Activated naive CD8-positive, alpha-beta T cell (primary cell): ENCODE data around the gene GP1BB.
A peak's percentile ranks its signal among the peaks of the same experiment; 100 is the strongest.

ENCODE experiments used
- H3K27ac Mint-ChIP-seq: one replicate; pipeline ENCODE4 v1.8.0; 2021; ENCODE audit warnings: mixed read lengths
- H3K27me3 Mint-ChIP-seq: one replicate; pipeline ENCODE4 v1.8.0; 2021; ENCODE audit warnings: mixed read lengths
- H3K36me3 Mint-ChIP-seq: one replicate; pipeline ENCODE4 v1.8.0; 2021; ENCODE audit warnings: mixed read lengths
- H3K4me1 Mint-ChIP-seq: one replicate; pipeline ENCODE4 v1.8.0; 2021; ENCODE audit warnings: low read depth, mixed read lengths
- H3K4me3 Mint-ChIP-seq: one replicate; pipeline ENCODE4 v1.8.0; 2021; ENCODE audit warnings: mild to moderate bottlenecking, mixed read lengths
- H3K9me3 Mint-ChIP-seq: one replicate; pipeline ENCODE4 v1.8.0; 2021; ENCODE audit warnings: low read depth, mixed read lengths

GP1BB gene

GRCh38 chr22:19705181-19705934 is 18.0 kb upstream of the GP1BB start:
- no peak overlapping the region for H3K4me3 Mint-ChIP-seq
- H3K36me3 Mint-ChIP-seq, result no peaks in the 10 kb centered on the region
- no peaks in the 10 kb centered on the region for H3K4me1 Mint-ChIP-seq
- no peaks in the 10 kb centered on the region for H3K9me3 Mint-ChIP-seq
- no peak overlapping the region for H3K27ac Mint-ChIP-seq
- H3K27me3 Mint-ChIP-seq, result no peaks in the 10 kb centered on the region

- H3K27me3 Mint-ChIP-seq, result no peaks in the 10 kb centered on the region
- no peaks in the 10 kb centered on the region for H3K36me3 Mint-ChIP-seq
- no peak overlapping the region for H3K27ac Mint-ChIP-seq
- no peaks in the 10 kb centered on the region for H3K9me3 Mint-ChIP-seq
- H3K4me1 Mint-ChIP-seq, result no peaks in the 10 kb centered on the region
- H3K4me3 Mint-ChIP-seq, result no peak overlapping the region
Measured at GRCh38 chr22:19706661-19707151, 16.6 kb upstream of the GP1BB start.

GRCh38 chr22:19707347-19708290 is 15.7 kb upstream of the GP1BB start:
- Mint-ChIP-seq H3K9me3 (no peaks in the 10 kb centered on the region), H3K27me3 (no peaks in the 10 kb centered on the region), H3K36me3 (no peaks in the 10 kb centered on the region), H3K4me1 (no peaks in the 10 kb centered on the region), H3K4me3 (no peak overlapping the region), H3K27ac (no peak overlapping the region)

GRCh38 chr22:19708321-19709011 is 14.9 kb upstream of the GP1BB start:
- H3K4me1 Mint-ChIP-seq, result no peaks in the 10 kb centered on the region
- H3K4me3 Mint-ChIP-seq, result no peak overlapping the region
- H3K27me3 Mint-ChIP-seq, result peaks cover 2% of the 10 kb centered on the region
- no peaks in the 10 kb centered on the region for H3K9me3 Mint-ChIP-seq
- no peak overlapping the region for H3K27ac Mint-ChIP-seq
- no peaks in the 10 kb centered on the region for H3K36me3 Mint-ChIP-seq

- H3K4me3 Mint-ChIP-seq, result no peak overlapping the region
- H3K27me3 Mint-ChIP-seq, result peaks cover 5% of the 10 kb centered on the region
- H3K27ac Mint-ChIP-seq, result no peak overlapping the region
- no peaks in the 10 kb centered on the region for H3K9me3 Mint-ChIP-seq
- peaks cover 2% of the 10 kb centered on the region for H3K4me1 Mint-ChIP-seq
- no peaks in the 10 kb centered on the region for H3K36me3 Mint-ChIP-seq
Measured at GRCh38 chr22:19709063-19709769, 14.1 kb upstream of the GP1BB start.

- H3K4me3 Mint-ChIP-seq, result no peak overlapping the region
- no peak overlapping the region for H3K27ac Mint-ChIP-seq
- H3K27me3 Mint-ChIP-seq, result peaks cover 5% of the 10 kb centered on the region
- H3K36me3 Mint-ChIP-seq, result no peaks in the 10 kb centered on the region
- no peaks in the 10 kb centered on the region for H3K9me3 Mint-ChIP-seq
- H3K4me1 Mint-ChIP-seq, result peaks cover 2% of the 10 kb centered on the region
Measured at GRCh38 chr22:19710020-19710768, 13.1 kb upstream of the GP1BB start.

GRCh38 chr22:19710769-19711106 is 12.6 kb upstream of the GP1BB start:
- Mint-ChIP-seq H3K27ac (no peak overlapping the region), H3K4me1 (peaks cover 2% of the 10 kb centered on the region), H3K4me3 (no peak overlapping the region), H3K36me3 (no peaks in the 10 kb centered on the region), H3K27me3 (peaks cover 5% of the 10 kb centered on the region), H3K9me3 (no peaks in the 10 kb centered on the region)

GRCh38 chr22:19713245-19713644 is 10.1 kb upstream of the GP1BB start:
- Mint-ChIP-seq H3K9me3 (no peaks in the 10 kb centered on the region), H3K4me1 (peaks cover 5% of the 10 kb centered on the region), H3K27ac (no peak overlapping the region), H3K27me3 (peaks cover 5% of the 10 kb centered on the region), H3K4me3 (peak overlapping the region; percentile 82), H3K36me3 (no peaks in the 10 kb centered on the region)

GRCh38 chr22:19713650-19714311 is 9.6 kb upstream of the GP1BB start:
- Mint-ChIP-seq H3K4me1 (peaks cover 5% of the 10 kb centered on the region), H3K27me3 (peaks cover 5% of the 10 kb centered on the region), H3K4me3 (peak overlapping the region; percentile 82), H3K9me3 (no peaks in the 10 kb centered on the region), H3K27ac (no peak overlapping the region), H3K36me3 (no peaks in the 10 kb centered on the region)

GRCh38 chr22:19714312-19715187 is 8.8 kb upstream of the GP1BB start, which contains the start of gene SEPTIN5:
Gene SEPTIN5, plus strand, starts transcription at chr22:19714503. Its CDS starts 86 bp downstream, at chr22:19714589.
- Mint-ChIP-seq H3K9me3 (no peaks in the 10 kb centered on the region), H3K4me3 (peak within 1 kb of the TSS; percentile 82), H3K36me3 (no peaks in the 10 kb centered on the region), H3K4me1 (peaks cover 8% of the 10 kb centered on the region), H3K27me3 (peaks cover 5% of the 10 kb centered on the region), H3K27ac (no peak within 1 kb of the TSS)

- peaks cover 1% of the 10 kb centered on the region for H3K36me3 Mint-ChIP-seq
- peak overlapping the region; percentile 72 for H3K4me3 Mint-ChIP-seq
- no peak overlapping the region for H3K27ac Mint-ChIP-seq
- H3K4me1 Mint-ChIP-seq, result peaks cover 8% of the 10 kb centered on the region
- peaks cover 6% of the 10 kb centered on the region for H3K27me3 Mint-ChIP-seq
- H3K9me3 Mint-ChIP-seq, result no peaks in the 10 kb centered on the region
Measured at GRCh38 chr22:19715188-19715930, 8.0 kb upstream of the GP1BB start.
